K562 (cell line): ENCODE measurements around the gene BPHL. TPM values are rescaled to one million over a fixed set of nuclear protein-coding genes. Genes with fewer than 3 reads are reported as not detected.

Experiments used
- ATF7 ChIP-seq: fragments of 450-650 bp; IDR thresholded peaks from 2 replicates; pipeline ENCODE4 v1.7.1; 2014; ENCODE audit warnings: mild to moderate bottlenecking, moderate library complexity
- CREM ChIP-seq: IDR thresholded peaks from 2 replicates; pipeline ENCODE4 v1.6.1; 2014; ENCODE audit warnings: antibody characterized with exemption, low read depth
- DMBX1 ChIP-seq: fragments of 250-450 bp; sonication (Bioruptor Pico); IDR thresholded peaks from 2 replicates; pipeline ENCODE4 v1.8.0; 2022; ENCODE audit warnings: inconsistent platforms, mild to moderate bottlenecking, moderate library complexity, borderline replicate concordance
- FOXP1 ChIP-seq: sonication (generic); formaldehyde crosslinking; IDR thresholded peaks from 2 replicates; pipeline ENCODE4 v1.8.0; 2022; ENCODE audit warnings: mild to moderate bottlenecking, missing genetic modification reagents
- HIVEP1 ChIP-seq: fragments of 250-450 bp; sonication (Bioruptor Pico); IDR thresholded peaks from 2 replicates; pipeline ENCODE4 v1.4.0; 2020; ENCODE audit warnings: mild to moderate bottlenecking
- HMG20B ChIP-seq: fragments of 250-450 bp; sonication (Bioruptor Pico); IDR thresholded peaks from 2 replicates; pipeline ENCODE4 v1.5.0; 2021; ENCODE audit warnings: mild to moderate bottlenecking
- KLF13 ChIP-seq: fragments of 450-650 bp; IDR thresholded peaks from 2 replicates; pipeline ENCODE4 v1.6.1; 2016; ENCODE audit warnings: missing genetic modification characterization, low read depth, mild to moderate bottlenecking, missing compliant biosample characterization, moderate library complexity, borderline replicate concordance
- NFIC ChIP-seq: fragments of 450-650 bp; IDR thresholded peaks from 2 replicates; pipeline ENCODE4 v1.6.1; 2017; ENCODE audit warnings: mild to moderate bottlenecking, inconsistent platforms
- RBM34 ChIP-seq: fragments of 200-400 bp; formaldehyde crosslinking; IDR thresholded peaks from 2 replicates; pipeline ENCODE4 v1.6.1; 2018; ENCODE audit warnings: low read length, borderline replicate concordance; ENCODE audit not compliant: insufficient read depth
- SMC3 ChIP-seq: conservative IDR thresholded peaks from 2 replicates; pipeline ENCODE4 v1.6.1; 2011; ENCODE audit warnings: low read depth, low read length, improper control_type of control experiment; ENCODE audit not compliant: insufficient read depth
- SNIP1 ChIP-seq: fragments of 450-650 bp; IDR thresholded peaks from 2 replicates; pipeline ENCODE4 v1.7.1; 2017; ENCODE audit warnings: low read depth, mild to moderate bottlenecking
- SRF ChIP-seq, 2 experiments: fragments of 250-450, 450-650 bp in 1 of 2; sonication (Bioruptor Pico) in 1 of 2; sonication (generic) in 1 of 2; formaldehyde crosslinking; IDR thresholded peaks; 2 replicates each; pipeline versions ENCODE4 v1.5.0 to v1.5.1; 2020 to 2022; ENCODE audit warnings: mild to moderate bottlenecking in 1 of 2, missing genetic modification reagents in 1 of 2
- TAF9B ChIP-seq: fragments of 450-650 bp; IDR thresholded peaks from 2 replicates; pipeline ENCODE4 v1.6.1; 2018; ENCODE audit warnings: mild to moderate bottlenecking; ENCODE audit not compliant: partially characterized antibody
- ZFP91 ChIP-seq: sonication (generic); formaldehyde crosslinking; IDR thresholded peaks from 2 replicates; pipeline ENCODE4 v1.8.0; 2022; ENCODE audit warnings: mild to moderate bottlenecking, missing genetic modification reagents
- ZKSCAN3 ChIP-seq: fragments of 250-450 bp; sonication (Bioruptor Pico); IDR thresholded peaks from 2 replicates; pipeline ENCODE4 v1.4.0; 2020
- ZMIZ1 ChIP-seq, 2 experiments: fragments of 150-350 bp in 1 of 2; IDR thresholded peaks; 2 replicates each; pipeline ENCODE4 v1.6.1; 2012 to 2016; ENCODE audit warnings: low read depth in 2 of 2, low read length in 2 of 2, mild to moderate bottlenecking in 1 of 2, moderate library complexity in 1 of 2
- polyA plus RNA-seq, 8 experiments: library from polyadenylated mRNA; depleted of rRNA in 4 of 8; stranded (reverse) in 5 of 8; unstranded in 3 of 8; fragments of >200 nt; fragmentation: Nextera tagmentation in 2 of 8; fragmentation: Illumina TruSeq in 1 of 8; extraction: Ambion mirVana in 2 of 8; extraction: Trizol in 1 of 8; gene quantifications; 2 replicates each; pipeline versions ENCODE4 v1.2.1 to v1.2.3, GENCODE V29; 2011 to 2014; ENCODE audit warnings: inconsistent platforms in 1 of 8, missing spikeins in 1 of 8
- total RNA-seq, 7 experiments: library from RNA; depleted of rRNA in 6 of 7; stranded (reverse); fragments of >200 nt in 6 of 7; fragmentation: Illumina TruSeq in 2 of 7; extraction: Trizol in 2 of 7; gene quantifications; 2 replicates each; pipeline versions ENCODE4 v1.2.1 to v1.2.3, GENCODE V29; 2011 to 2021; ENCODE audit warnings: low replicate concordance in 1 of 7
- TF ChIP-seq, protein P1 (sequence below), 3 experiments: IDR thresholded peaks in 2 of 3; conservative IDR thresholded peaks in 1 of 3; 2 replicates each; pipeline ENCODE4 v1.5.1; 2011 to 2012; ENCODE audit warnings: low read length in 3 of 3, mild to moderate bottlenecking in 3 of 3, control low read depth in 2 of 3, improper control_type of control experiment in 1 of 3, inconsistent platforms in 1 of 3, low read depth in 1 of 3, mixed read lengths in 1 of 3, moderate library complexity in 1 of 3; ENCODE audit not compliant: insufficient read depth in 2 of 3
- TF ChIP-seq, protein P2 (sequence below), 3 experiments: fragments of 200-800 bp in 1 of 3; sonication (Bioruptor generic) in 1 of 3; sonication (generic) in 1 of 3; formaldehyde crosslinking in 1 of 3; IDR thresholded peaks; 2 replicates each; pipeline versions ENCODE4 v1.6.1 to v1.8.0; 2016 to 2022; ENCODE audit warnings: mild to moderate bottlenecking in 2 of 3, missing compliant biosample characterization in 2 of 3, missing genetic modification characterization in 2 of 3, missing genetic modification reagents in 1 of 3

BPHL gene
- total and polyA plus RNA-seq, 9 of the 15 experiments (the other 6 are each of a cell fraction or from before 2014, with no cell fraction given): 3.5 to 17.4 (median 8.2) TPM

DNA sequence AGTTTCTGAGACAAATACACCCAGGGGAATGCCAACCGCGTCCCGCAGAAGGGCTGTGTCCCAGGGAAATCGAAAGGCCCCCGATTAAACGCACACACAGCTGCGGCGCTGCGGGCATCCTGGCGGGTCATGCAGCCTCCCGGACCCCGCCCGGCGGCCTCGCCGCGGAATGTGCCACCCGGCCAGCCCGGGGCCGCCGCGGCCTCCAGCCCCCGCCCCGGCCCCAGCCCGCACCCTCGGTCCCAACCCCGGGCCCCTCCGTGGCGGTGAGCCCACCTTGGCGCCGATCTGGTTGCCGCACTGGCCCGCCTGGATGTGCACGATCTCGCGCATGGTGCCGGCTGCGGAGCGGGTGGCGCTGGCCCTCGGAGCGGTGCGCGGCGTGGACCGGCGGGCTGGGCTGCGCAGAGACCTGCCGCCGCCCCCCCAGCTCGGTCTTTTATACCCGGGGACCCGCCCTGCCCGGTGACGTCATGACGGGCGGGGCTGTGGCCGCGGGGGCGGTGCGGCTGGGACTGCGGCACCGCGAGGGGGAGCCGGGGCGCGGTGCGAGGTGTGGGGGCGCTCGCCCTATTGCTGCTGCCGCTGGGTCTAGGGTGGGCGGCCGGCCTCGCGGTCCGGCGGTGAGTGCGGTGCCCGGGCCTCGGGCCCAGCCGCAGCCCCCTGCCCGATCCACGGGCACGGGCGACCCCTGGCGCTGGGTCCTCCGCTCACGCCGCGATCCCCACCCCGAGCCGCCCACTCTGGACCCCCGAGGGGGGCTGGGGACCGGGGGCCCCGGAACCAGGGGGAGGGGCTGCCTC is 38.8 kb downstream of the BPHL start, which contains the start of gene TUBB2A (continued):
- TF ChIP-seq ZFP91 (CRISPR knock-in tag): 0 out of 2 replicates have a peak, but pooled peaks have one; percentile 34
- TF ChIP-seq NFIC: peak; percentile 55
- TF ChIP-seq HMG20B (CRISPR knock-in tag): no peak
- TF ChIP-seq DMBX1: 0 out of 2 replicates have a peak, but pooled peaks have one; percentile 28
- TF ChIP-seq SNIP1: no peak
- TF ChIP-seq, protein P1, sequence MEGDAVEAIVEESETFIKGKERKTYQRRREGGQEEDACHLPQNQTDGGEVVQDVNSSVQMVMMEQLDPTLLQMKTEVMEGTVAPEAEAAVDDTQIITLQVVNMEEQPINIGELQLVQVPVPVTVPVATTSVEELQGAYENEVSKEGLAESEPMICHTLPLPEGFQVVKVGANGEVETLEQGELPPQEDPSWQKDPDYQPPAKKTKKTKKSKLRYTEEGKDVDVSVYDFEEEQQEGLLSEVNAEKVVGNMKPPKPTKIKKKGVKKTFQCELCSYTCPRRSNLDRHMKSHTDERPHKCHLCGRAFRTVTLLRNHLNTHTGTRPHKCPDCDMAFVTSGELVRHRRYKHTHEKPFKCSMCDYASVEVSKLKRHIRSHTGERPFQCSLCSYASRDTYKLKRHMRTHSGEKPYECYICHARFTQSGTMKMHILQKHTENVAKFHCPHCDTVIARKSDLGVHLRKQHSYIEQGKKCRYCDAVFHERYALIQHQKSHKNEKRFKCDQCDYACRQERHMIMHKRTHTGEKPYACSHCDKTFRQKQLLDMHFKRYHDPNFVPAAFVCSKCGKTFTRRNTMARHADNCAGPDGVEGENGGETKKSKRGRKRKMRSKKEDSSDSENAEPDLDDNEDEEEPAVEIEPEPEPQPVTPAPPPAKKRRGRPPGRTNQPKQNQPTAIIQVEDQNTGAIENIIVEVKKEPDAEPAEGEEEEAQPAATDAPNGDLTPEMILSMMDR (IDR thresholded peaks at IDR 0.05 in 2 of 3, conservative IDR thresholded peaks at IDR 0.05 in 1 of 3; ENCODE audit: insufficient read depth in 2 of 3, low read depth in 1 of 3, low read length in 3 of 3): peak; percentile 56 to 95 (median 87)
- TF ChIP-seq, protein P2, sequence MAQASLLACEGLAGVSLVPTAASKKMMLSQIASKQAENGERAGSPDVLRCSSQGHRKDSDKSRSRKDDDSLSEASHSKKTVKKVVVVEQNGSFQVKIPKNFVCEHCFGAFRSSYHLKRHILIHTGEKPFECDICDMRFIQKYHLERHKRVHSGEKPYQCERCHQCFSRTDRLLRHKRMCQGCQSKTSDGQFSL (CRISPR knock-in tag; IDR thresholded peaks at IDR 0.05): peak; percentile 99
- TF ChIP-seq, protein P2 (tag; IDR thresholded peaks at IDR 0.05): peak in 1 of 2 experiments; percentile 94; a peak in 2 of 4 replicates
- TF ChIP-seq SRF (CRISPR knock-in tag; IDR thresholded peaks at IDR 0.05): no peak
- 0 out of 2 replicates have a peak, but pooled peaks have one; percentile 64 for TF ChIP-seq RBM34
- TF ChIP-seq SMC3: peak; percentile 51; the same call in 1 of the 2 replicates
- TF ChIP-seq TAF9B: no peak
- peak; percentile 40; the same call in 1 of the 2 replicates for TF ChIP-seq HIVEP1 (CRISPR knock-in tag)
- peak; percentile 96 for TF ChIP-seq KLF13 (tag)
- peak; percentile 99 for TF ChIP-seq ATF7
- TF ChIP-seq CREM: peak; percentile 95
- peak; percentile 76; the same call in 1 of the 2 replicates for TF ChIP-seq FOXP1 (CRISPR knock-in tag)
- no peak for TF ChIP-seq ZKSCAN3
- TF ChIP-seq ZMIZ1 (IDR thresholded peaks at IDR 0.05; ENCODE audit: low read depth in 2 of 2, low read length in 2 of 2): peak in 1 of 2 experiments; percentile 56; a peak in 1 of 4 replicates
